Measurements from ENCODE around the gene C14orf93. TPM values are rescaled to one million over a fixed set of nuclear protein-coding genes. Genes with fewer than 3 reads are reported as not detected.
"Not testable (repeated sequence)": the region's sequence is repeated elsewhere in the genome, so short reads cannot be mapped to it uniquely, and the experiment has no call there.

The C14orf93 gene
- polyA plus RNA-seq, 1 experiment = 8.4 TPM

- DNase-seq (ENCODE audit: low read depth, low spot score) = no peak
- Histone ChIP-seq H3K9me3 (ENCODE audit: control insufficient read depth, insufficient read depth, low read length) (no peaks in the 10 kb centered on the region), H3K4me3 (ENCODE audit: low read depth, low read length) (no peak overlapping the region), H3K27me3 (ENCODE audit: control insufficient read depth, insufficient read depth, low read length) (no peaks in the 10 kb centered on the region), H3K27ac (ENCODE audit: low read depth, low read length) (no peak overlapping the region)
- POLR2A ChIA-PET = no interaction called here
- TF ChIP-seq CTCF (IDR thresholded peaks at IDR 0.05; ENCODE audit: low read depth, low read length) = no peak
- CTCF ChIA-PET = interaction anchor here (0.6 to 1.6 kb wide), 4 partner anchors 22 to 460 kb away, joined by 4 to 6 read pairs (median 4); no protein-coding TSS in a partner anchor
These were observed 7.1 kb upstream of the C14orf93 start for GRCh38 chr14:23017091-23017490.

- Histone ChIP-seq H3K9me3 (ENCODE audit: control insufficient read depth, insufficient read depth, low read length) (no peaks in the 10 kb centered on the region), H3K4me3 (ENCODE audit: low read depth, low read length) (no peak overlapping the region), H3K27ac (ENCODE audit: low read depth, low read length) (no peak overlapping the region), H3K27me3 (ENCODE audit: control insufficient read depth, insufficient read depth, low read length) (no peaks in the 10 kb centered on the region)
- no peak for DNase-seq (ENCODE audit: low read depth, low spot score)
- POLR2A ChIA-PET = no interaction called here
- TF ChIP-seq CTCF (IDR thresholded peaks at IDR 0.05; ENCODE audit: low read depth, low read length) = no peak
- CTCF ChIA-PET = interaction anchor here (0.7 to 2.3 kb wide), 2 partner anchors 21 to 61 kb away, joined by 3 to 7 read pairs; no protein-coding TSS in a partner anchor
These were observed 5.7 kb upstream of the C14orf93 start for GRCh38 chr14:23015618-23016017.

GRCh38 chr14:23013749-23014054, 3.8 kb upstream of the C14orf93 start:
- DNase-seq (ENCODE audit: low read depth, low spot score); H3K27ac ChIP-seq (ENCODE audit: low read depth, low read length); H3K4me3 ChIP-seq (ENCODE audit: low read depth, low read length); H3K9me3 ChIP-seq (ENCODE audit: control insufficient read depth, insufficient read depth, low read length); POLR2A ChIA-PET; H3K27me3 ChIP-seq (ENCODE audit: control insufficient read depth, insufficient read depth, low read length): not testable (repeated sequence)
- CTCF ChIA-PET = interaction anchor here (1.6 to 1.8 kb wide), 2 partner anchors 19 to 27 kb away, joined by 5 to 9 read pairs; no protein-coding TSS in a partner anchor

- no peak for DNase-seq (ENCODE audit: low read depth, low spot score)
- Histone ChIP-seq H3K27ac (ENCODE audit: low read depth, low read length) (no peak overlapping the region), H3K27me3 (ENCODE audit: control insufficient read depth, insufficient read depth, low read length) (no peaks in the 10 kb centered on the region), H3K9me3 (ENCODE audit: control insufficient read depth, insufficient read depth, low read length) (no peaks in the 10 kb centered on the region), H3K4me3 (ENCODE audit: low read depth, low read length) (no peak overlapping the region)
- no peak for TF ChIP-seq CTCF (IDR thresholded peaks at IDR 0.05; ENCODE audit: low read depth, low read length)
- ChIA-PET CTCF (interaction anchor here (0.5 to 1.8 kb wide), 3 partner anchors 19 to 282 kb away, joined by 3 to 9 read pairs (median 5); no protein-coding TSS in a partner anchor), POLR2A (interaction anchor here (0.6 kb wide), 1 partner anchor 19 kb away, joined by 4 read pairs; no protein-coding TSS in a partner anchor)
These were observed 3.3 kb upstream of the C14orf93 start for GRCh38 chr14:23013054-23013748.

- POLR2A ChIA-PET = no interaction called here
- no peak for DNase-seq (ENCODE audit: low read depth, low spot score)
- Histone ChIP-seq H3K9me3 (ENCODE audit: control insufficient read depth, insufficient read depth, low read length) (no peaks in the 10 kb centered on the region), H3K27ac (ENCODE audit: low read depth, low read length) (no peak overlapping the region), H3K27me3 (ENCODE audit: control insufficient read depth, insufficient read depth, low read length) (no peaks in the 10 kb centered on the region), H3K4me3 (ENCODE audit: low read depth, low read length) (peak overlapping the region; percentile 57)
- TF ChIP-seq CTCF (IDR thresholded peaks at IDR 0.05; ENCODE audit: low read depth, low read length) = no peak
- CTCF ChIA-PET = interaction anchor here (1.3 to 4.0 kb wide), 4 partner anchors 14 to 59 kb away, joined by 6 to 53 read pairs (median 18); partner anchors contain the start of gene AJUBA
These were observed 432 bp downstream of the C14orf93 start for GRCh38 chr14:23009483-23009938.
